Astrocyte (in vitro differentiated cells and primary cell): Measurements from ENCODE around the gene MEIOC. TPM values are rescaled to one million over a fixed set of nuclear protein-coding genes. Genes with fewer than 3 reads are reported as not detected.
"Not testable (repeated sequence)": the region's sequence is repeated elsewhere in the genome, so short reads cannot be mapped to it uniquely, and the experiment has no call there.

Source experiments
- DNase-seq: peaks from one replicate; pipeline ENCODE4 v3.0.0-alpha.2; 2010; ENCODE audit warnings: low read depth
- FAIRE-seq: peaks from 2 replicates; lab custom pipeline; 2011; peaks lifted over from hg19 to GRCh38; lab: Jason Lieb, UNC
- H2AFZ ChIP-seq: 2 replicates; pipeline ENCODE4 v1.6.0; 2012; ENCODE audit warnings: low read depth, low read length, inconsistent platforms
- H3K27ac ChIP-seq: 2 replicates; pipeline ENCODE4 v1.5.1; 2011; ENCODE audit warnings: low read depth, low read length, inconsistent platforms
- H3K27me3 ChIP-seq: 2 replicates; pipeline ENCODE4 v1.6.0; 2011; ENCODE audit warnings: low read length, inconsistent platforms; ENCODE audit not compliant: insufficient read depth
- H3K36me3 ChIP-seq: 2 replicates; pipeline ENCODE4 v1.5.1; 2011; ENCODE audit warnings: low read length, inconsistent platforms; ENCODE audit not compliant: insufficient read depth
- H3K4me1 ChIP-seq: 2 replicates; pipeline ENCODE4 v1.5.1; 2011; ENCODE audit warnings: low read length, inconsistent platforms; ENCODE audit not compliant: insufficient read depth
- H3K4me2 ChIP-seq: 2 replicates; pipeline ENCODE4 v1.6.0; 2012; ENCODE audit warnings: low read length, inconsistent platforms
- H3K4me3 ChIP-seq: 2 replicates; pipeline ENCODE4 v1.5.1; 2011; ENCODE audit warnings: low read depth, mild to moderate bottlenecking, low read length, inconsistent platforms; ENCODE audit not compliant: insufficient read depth
- H3K79me2 ChIP-seq: 2 replicates; pipeline ENCODE4 v1.6.0; 2012; ENCODE audit warnings: mild to moderate bottlenecking, low read length, inconsistent platforms; ENCODE audit not compliant: insufficient read depth
- H3K9ac ChIP-seq: 2 replicates; pipeline ENCODE4 v1.6.0; 2012; ENCODE audit warnings: mild to moderate bottlenecking, low read length, inconsistent platforms
- H3K9me3 ChIP-seq: 2 replicates; pipeline ENCODE4 v1.5.1; 2012; ENCODE audit warnings: low read depth, mild to moderate bottlenecking, low read length, inconsistent platforms; ENCODE audit not compliant: insufficient read depth
- H4K20me1 ChIP-seq: 2 replicates; pipeline ENCODE4 v1.6.0; 2012; ENCODE audit warnings: low read length, inconsistent platforms; ENCODE audit not compliant: insufficient read depth
- H3K27ac Mint-ChIP-seq: one replicate; pipeline ENCODE4 v1.8.0; 2021; ENCODE audit warnings: mild to moderate bottlenecking, mixed read lengths; ENCODE audit not compliant: unreplicated experiment
- H3K27me3 Mint-ChIP-seq: one replicate; pipeline ENCODE4 v1.8.0; 2021; ENCODE audit warnings: low read depth, mixed read lengths; ENCODE audit not compliant: unreplicated experiment
- H3K36me3 Mint-ChIP-seq: one replicate; pipeline ENCODE4 v1.8.0; 2021; ENCODE audit warnings: low read depth, mixed read lengths; ENCODE audit not compliant: unreplicated experiment
- H3K4me1 Mint-ChIP-seq: one replicate; pipeline ENCODE4 v1.8.0; 2021; ENCODE audit warnings: low read depth, mixed read lengths; ENCODE audit not compliant: unreplicated experiment
- H3K4me3 Mint-ChIP-seq: one replicate; pipeline ENCODE4 v1.8.0; 2021; ENCODE audit warnings: mild to moderate bottlenecking, moderate library complexity, mixed read lengths; ENCODE audit not compliant: unreplicated experiment
- H3K9me3 Mint-ChIP-seq: one replicate; pipeline ENCODE4 v1.8.0; 2021; ENCODE audit warnings: mild to moderate bottlenecking, mixed read lengths; ENCODE audit not compliant: unreplicated experiment
- CTCF ChIP-seq: IDR thresholded peaks from 2 replicates; pipeline ENCODE4 v1.5.1; 2011; ENCODE audit warnings: low read depth, mild to moderate bottlenecking, inconsistent platforms, low read length, moderate library complexity; ENCODE audit not compliant: insufficient read depth
- EZH2 ChIP-seq: IDR thresholded peaks from 2 replicates; pipeline ENCODE4 v1.6.1; 2012; ENCODE audit warnings: mild to moderate bottlenecking, low read length, inconsistent platforms; ENCODE audit not compliant: insufficient read depth
- total RNA-seq: library from RNA; stranded (reverse); gene quantifications from 2 replicates; pipeline ENCODE4 v1.2.1, GENCODE V29; 2021

MEIOC gene
- total RNA-seq, 1 donor from 2014 or later = 0.45 TPM

GRCh38 chr17:44633998-44634397 lies 22.3 kb upstream of the MEIOC start:
- Mint-ChIP-seq H3K27me3 (no peaks in the 10 kb centered on the region), H3K4me3 (no peak overlapping the region), H3K36me3 (no peaks in the 10 kb centered on the region), H3K4me1 (no peaks in the 10 kb centered on the region), H3K9me3 (no peaks in the 10 kb centered on the region), H3K27ac (no peak overlapping the region)
- Histone ChIP-seq H3K36me3 (no peaks in the 10 kb centered on the region), H3K27me3 (peaks cover 3% of the 10 kb centered on the region), H3K4me3 (no peak overlapping the region), H3K27ac (no peak overlapping the region), H4K20me1 (no peaks in the 10 kb centered on the region), H3K9me3 (no peaks in the 10 kb centered on the region), H3K79me2 (no peaks in the 10 kb centered on the region), H3K4me2 (no peak overlapping the region), H3K9ac (no peak overlapping the region), H3K4me1 (no peaks in the 10 kb centered on the region), H2AFZ (no peak overlapping the region)
- FAIRE-seq = no peak
- TF ChIP-seq EZH2 (no peak), CTCF (no peak)
- DNase-seq = no peak

- not testable (repeated sequence) for H3K36me3 Mint-ChIP-seq, H3K79me2 ChIP-seq, H2AFZ ChIP-seq, H3K4me3 Mint-ChIP-seq, H3K9me3 Mint-ChIP-seq, H3K27ac Mint-ChIP-seq, H3K4me1 ChIP-seq, H3K9ac ChIP-seq, H3K27me3 Mint-ChIP-seq, H3K36me3 ChIP-seq, FAIRE-seq, H3K27me3 ChIP-seq, H3K27ac ChIP-seq, H3K9me3 ChIP-seq, H4K20me1 ChIP-seq, DNase-seq, H3K4me2 ChIP-seq, H3K4me1 Mint-ChIP-seq, H3K4me3 ChIP-seq
These were observed 21.9 kb upstream of the MEIOC start for GRCh38 chr17:44634401-44634800.

GRCh38 chr17:44636562-44636961 lies 19.7 kb upstream of the MEIOC start:
- Histone ChIP-seq H3K27ac (no peak overlapping the region), H3K79me2 (no peaks in the 10 kb centered on the region), H4K20me1 (no peaks in the 10 kb centered on the region), H3K4me2 (no peak overlapping the region), H3K36me3 (no peaks in the 10 kb centered on the region), H3K9ac (no peak overlapping the region), H3K27me3 (peaks cover 3% of the 10 kb centered on the region), H3K4me3 (no peak overlapping the region), H2AFZ (no peak overlapping the region), H3K4me1 (no peaks in the 10 kb centered on the region), H3K9me3 (no peaks in the 10 kb centered on the region)
- DNase-seq (peak; percentile 27), FAIRE-seq (peak; percentile 84)
- H3K4me1 Mint-ChIP-seq = no peaks in the 10 kb centered on the region
- no peak overlapping the region for H3K4me3 Mint-ChIP-seq
- no peaks in the 10 kb centered on the region for H3K27me3 Mint-ChIP-seq
- no peaks in the 10 kb centered on the region for H3K9me3 Mint-ChIP-seq
- no peaks in the 10 kb centered on the region for H3K36me3 Mint-ChIP-seq
- no peak for TF ChIP-seq EZH2
- TF ChIP-seq CTCF = peak; percentile 74
- H3K27ac Mint-ChIP-seq = no peak overlapping the region
